OCI-LY1 (cell line): ENCODE data around the gene MFNG.

Source experiments
- H2AFZ ChIP-seq: fragments of 200-600 bp; sonication (generic), shearing (Covaris generic); 2 replicates; pipeline ENCODE4 v1.6.0; 2014; ENCODE audit warnings: antibody characterized with exemption, mild to moderate bottlenecking, low read length
- H3F3A ChIP-seq: fragments of 200-600 bp; sonication (generic), shearing (Covaris generic); 2 replicates; pipeline ENCODE4 v1.6.0; 2014; ENCODE audit warnings: mild to moderate bottlenecking, antibody characterized with exemption, low read length, moderate library complexity; ENCODE audit not compliant: insufficient read depth
- H3K27ac ChIP-seq: fragments of 200-600 bp; sonication (generic); 2 replicates; pipeline ENCODE4 v1.5.1; 2014; ENCODE audit warnings: low read length, mixed run types, mild to moderate bottlenecking, low read depth; ENCODE audit not compliant: poor library complexity, severe bottlenecking
- H3K27me3 ChIP-seq: fragments of 200-600 bp; sonication (generic); 2 replicates; pipeline ENCODE4 v1.6.0; 2014; ENCODE audit warnings: antibody characterized with exemption, mild to moderate bottlenecking, low read length, moderate library complexity; ENCODE audit not compliant: insufficient read depth
- H3K36me3 ChIP-seq: fragments of 200-600 bp; sonication (generic); 2 replicates; pipeline ENCODE4 v1.6.1; 2014; ENCODE audit warnings: mild to moderate bottlenecking, antibody characterized with exemption, low read length, moderate library complexity, mixed read lengths; ENCODE audit not compliant: insufficient read depth
- H3K4me1 ChIP-seq: fragments of 200-600 bp; sonication (generic); 2 replicates; pipeline ENCODE4 v1.5.1; 2014; ENCODE audit warnings: mild to moderate bottlenecking, low read length, moderate library complexity; ENCODE audit not compliant: insufficient read depth, severe bottlenecking
- H3K4me2 ChIP-seq: fragments of 200-600 bp; sonication (generic), shearing (Covaris generic); 2 replicates; pipeline ENCODE4 v1.6.1; 2014; ENCODE audit warnings: low read length
- H3K4me3 ChIP-seq: fragments of 200-600 bp; sonication (generic); 2 replicates; pipeline ENCODE4 v1.5.1; 2014; ENCODE audit warnings: low read length, low read depth, mild to moderate bottlenecking, mixed read lengths; ENCODE audit not compliant: poor library complexity, severe bottlenecking
- H3K79me2 ChIP-seq: fragments of 200-600 bp; shearing (Covaris generic); 2 replicates; pipeline ENCODE4 v1.6.1; 2016; ENCODE audit warnings: mixed run types, low read length, mixed read lengths; ENCODE audit not compliant: insufficient read depth
- H3K9ac ChIP-seq: fragments of 200-600 bp; sonication (generic), shearing (Covaris generic); 2 replicates; pipeline ENCODE4 v1.6.1; 2014; ENCODE audit warnings: mild to moderate bottlenecking, low read length, mixed read lengths
- H3K9me2 ChIP-seq: fragments of 200-600 bp; sonication (generic), shearing (Covaris generic); 2 replicates; pipeline ENCODE4 v1.6.1; 2014; ENCODE audit warnings: low read depth, mild to moderate bottlenecking, low read length, mixed read lengths
- H3K9me3 ChIP-seq: fragments of 200-600 bp; shearing (Covaris generic); 2 replicates; pipeline ENCODE4 v1.6.1; 2014; ENCODE audit warnings: low read length, mixed read lengths
- H4K20me1 ChIP-seq: fragments of 200-600 bp; sonication (generic), shearing (Covaris generic); 2 replicates; pipeline ENCODE4 v1.6.0; 2016; ENCODE audit warnings: mild to moderate bottlenecking, low read length; ENCODE audit not compliant: insufficient read depth
- CTCF ChIP-seq: fragments of 200-600 bp; sonication (generic), shearing (Covaris generic); IDR thresholded peaks from 2 replicates; pipeline ENCODE4 v1.5.1; 2017; ENCODE audit warnings: mild to moderate bottlenecking, antibody characterized with exemption, low read length, moderate library complexity, mixed read lengths
- EZH2 ChIP-seq: fragments of 200-600 bp; sonication (generic), shearing (Covaris generic); IDR thresholded peaks from 2 replicates; pipeline ENCODE4 v1.8.0; 2017; ENCODE audit warnings: borderline replicate concordance, mixed run types, mild to moderate bottlenecking, antibody characterized with exemption, low read length, moderate library complexity, mixed read lengths

MFNG gene

GRCh38 chr22:37455896-37456295, 30.3 kb downstream of the MFNG start:
- no peaks in the 10 kb centered on the region for H3K79me2 ChIP-seq
- no peak overlapping the region for H3K4me3 ChIP-seq
- H2AFZ ChIP-seq = no peak overlapping the region
- no peaks in the 10 kb centered on the region for H3K9me2 ChIP-seq
- H3K27ac ChIP-seq = no peak overlapping the region
- peaks cover 5% of the 10 kb centered on the region; the same call in 1 of the 2 replicates for H3K9me3 ChIP-seq
- TF ChIP-seq EZH2 (no peak), CTCF (no peak)
- H4K20me1 ChIP-seq = no peaks in the 10 kb centered on the region
- no peaks in the 10 kb centered on the region; the same call in 1 of the 2 replicates for H3K36me3 ChIP-seq
- H3K4me2 ChIP-seq = no peak overlapping the region
- peaks cover 9% of the 10 kb centered on the region for H3K27me3 ChIP-seq
- H3F3A ChIP-seq = no peaks in the 10 kb centered on the region
- H3K4me1 ChIP-seq = no peaks in the 10 kb centered on the region
- no peak overlapping the region for H3K9ac ChIP-seq

GRCh38 chr22:37454857-37455686, 31.1 kb downstream of the MFNG start:
- no peaks in the 10 kb centered on the region; the same call in 1 of the 2 replicates for H3K36me3 ChIP-seq
- H3F3A ChIP-seq = no peaks in the 10 kb centered on the region
- TF ChIP-seq EZH2 (no peak), CTCF (no peak)
- no peak overlapping the region for H3K4me2 ChIP-seq
- H3K9me2 ChIP-seq = no peaks in the 10 kb centered on the region
- no peaks in the 10 kb centered on the region for H3K79me2 ChIP-seq
- H3K9ac ChIP-seq = no peak overlapping the region
- H2AFZ ChIP-seq = no peak overlapping the region
- H3K9me3 ChIP-seq = peaks cover 5% of the 10 kb centered on the region; the same call in 1 of the 2 replicates
- H3K27me3 ChIP-seq = peaks cover 9% of the 10 kb centered on the region
- H4K20me1 ChIP-seq = no peaks in the 10 kb centered on the region
- no peaks in the 10 kb centered on the region for H3K4me1 ChIP-seq
- H3K27ac ChIP-seq = no peak overlapping the region
- no peak overlapping the region for H3K4me3 ChIP-seq

GRCh38 chr22:37453696-37454095, 32.5 kb downstream of the MFNG start:
- Histone ChIP-seq H3K27ac (no peak overlapping the region), H2AFZ (no peak overlapping the region), H3K9ac (no peak overlapping the region), H3K4me2 (no peak overlapping the region), H4K20me1 (no peaks in the 10 kb centered on the region), H3K9me2 (no peaks in the 10 kb centered on the region), H3K4me1 (no peaks in the 10 kb centered on the region), H3K79me2 (no peaks in the 10 kb centered on the region), H3K4me3 (no peak overlapping the region), H3K9me3 (peaks cover 5% of the 10 kb centered on the region; the same call in 1 of the 2 replicates), H3F3A (no peaks in the 10 kb centered on the region), H3K27me3 (peaks cover 9% of the 10 kb centered on the region), H3K36me3 (no peaks in the 10 kb centered on the region; the same call in 1 of the 2 replicates)
- TF ChIP-seq CTCF = no peak
- TF ChIP-seq EZH2 = no peak
